HepG2 (cell line): ENCODE measurements around the gene PSD4. TPM values are rescaled to one million over a fixed set of nuclear protein-coding genes. Genes with fewer than 3 reads are reported as not detected.

Source experiments
- AFF4 ChIP-seq: sonication (generic); formaldehyde crosslinking; IDR thresholded peaks from 2 replicates; pipeline ENCODE4 v1.4.0; 2020; ENCODE audit warnings: missing genetic modification reagents
- CTCF ChIP-seq: sonication (generic); formaldehyde crosslinking; IDR thresholded peaks from 2 replicates; pipeline ENCODE4 v1.5.0; 2020; ENCODE audit warnings: mild to moderate bottlenecking, missing genetic modification reagents, moderate library complexity
- PRDM4 ChIP-seq: sonication (generic); formaldehyde crosslinking; IDR thresholded peaks from 2 replicates; pipeline ENCODE4 v1.9.0; 2021; ENCODE audit warnings: missing genetic modification reagents, borderline replicate concordance
- polyA plus RNA-seq, 8 experiments: library from polyadenylated mRNA; depleted of rRNA in 3 of 8; stranded (reverse) in 7 of 8; unstranded in 1 of 8; fragments of >200 nt; fragmentation: Illumina TruSeq in 4 of 8; extraction: Trizol in 4 of 8; gene quantifications; 2 replicates each; pipeline versions ENCODE4 v1.2.1 to v1.2.3, GENCODE V29; 2011 to 2016; ENCODE audit warnings: low read depth in 4 of 8, missing spikeins in 1 of 8, mixed read lengths in 1 of 8; ENCODE audit not compliant: insufficient read depth in 1 of 8
- total RNA-seq, 5 experiments: library from RNA; depleted of rRNA; stranded (reverse); fragments of >200 nt; fragmentation: Illumina TruSeq; extraction: Trizol; gene quantifications; 2 replicates each; pipeline ENCODE4 v1.2.3, GENCODE V29; 2016; ENCODE audit warnings: low read depth in 1 of 5

PSD4 gene
- total and polyA plus RNA-seq, 2 of the 13 experiments (the other 11 are each of a cell fraction or from before 2014, with no cell fraction given): 5.8 to 9.4 TPM

GRCh38 chr2:113245276-113245711, 71.5 kb downstream of the PSD4 start (continued):
- TF ChIP-seq AFF4 (CRISPR knock-in tag): no peak
- TF ChIP-seq PRDM4 (CRISPR knock-in tag): no peak
- TF ChIP-seq CTCF (CRISPR knock-in tag): no peak
